HL-60 (cell line): ENCODE data around the gene IL12RB1.

Experiments used
- DNase-seq, 2 experiments: peaks; one replicate each; pipeline ENCODE4 v3.0.0-alpha.2; 2010 to 2020; ENCODE audit warnings: low read depth in 1 of 2, low spot score in 1 of 2
- H3K27ac ChIP-seq: fragments of 250-450 bp; sonication (Bioruptor Pico); replicated peaks from 2 replicates; pipeline ENCODE4 v1.5.1; 2020; ENCODE audit warnings: mild to moderate bottlenecking, moderate library complexity
- H3K27me3 ChIP-seq: fragments of 250-450 bp; sonication (Bioruptor Pico); 2 replicates; pipeline ENCODE4 v1.5.1; 2021; ENCODE audit warnings: mild to moderate bottlenecking, moderate library complexity; ENCODE audit not compliant: insufficient read depth, poor library complexity, severe bottlenecking
- H3K4me3 ChIP-seq: replicated peaks from 2 replicates; pipeline ENCODE4 v1.5.1; 2011; ENCODE audit warnings: mild to moderate bottlenecking, control low read depth, low read length; ENCODE audit not compliant: insufficient read depth
- CTCF ChIP-seq: IDR thresholded peaks from one replicate; pipeline ENCODE4 v1.5.1; 2011; ENCODE audit warnings: low read length, control low read depth, inconsistent platforms; ENCODE audit not compliant: insufficient read depth
- GABPA ChIP-seq: IDR thresholded peaks from 2 replicates; pipeline ENCODE4 v1.6.1; 2012; ENCODE audit warnings: low read depth
- POLR2AphosphoS5 ChIP-seq: IDR thresholded peaks from 2 replicates; pipeline ENCODE4 v1.6.1; 2012; ENCODE audit warnings: low read depth
- REST ChIP-seq: IDR thresholded peaks from 2 replicates; pipeline ENCODE4 v1.6.1; 2012; ENCODE audit warnings: low read depth; ENCODE audit not compliant: insufficient replicate concordance
- SPI1 ChIP-seq: IDR thresholded peaks from 2 replicates; pipeline ENCODE4 v1.6.1; 2012; ENCODE audit warnings: low read depth, mild to moderate bottlenecking, borderline replicate concordance

IL12RB1 gene

GRCh38 chr19:18060472-18060871 is 26.3 kb downstream of the IL12RB1 start:
- no peak for DNase-seq
- Histone ChIP-seq H3K4me3 (no peak overlapping the region), H3K27me3 (no peaks in the 10 kb centered on the region), H3K27ac (no peak overlapping the region)
- TF ChIP-seq SPI1 = no peak
- TF ChIP-seq POLR2AphosphoS5 = no peak
- no peak for TF ChIP-seq GABPA
- TF ChIP-seq CTCF = no peak
- TF ChIP-seq REST = no peak

- H3K27me3 ChIP-seq = no peaks in the 10 kb centered on the region
- H3K4me3 ChIP-seq = no peak overlapping the region
- DNase-seq = no peak
- no peak for TF ChIP-seq GABPA
- no peak for TF ChIP-seq CTCF
- no peak for TF ChIP-seq SPI1
- no peak for TF ChIP-seq REST
- no peak for TF ChIP-seq POLR2AphosphoS5
- no peak overlapping the region for H3K27ac ChIP-seq
These were observed 26.8 kb downstream of the IL12RB1 start for GRCh38 chr19:18059902-18060301.

DNA sequence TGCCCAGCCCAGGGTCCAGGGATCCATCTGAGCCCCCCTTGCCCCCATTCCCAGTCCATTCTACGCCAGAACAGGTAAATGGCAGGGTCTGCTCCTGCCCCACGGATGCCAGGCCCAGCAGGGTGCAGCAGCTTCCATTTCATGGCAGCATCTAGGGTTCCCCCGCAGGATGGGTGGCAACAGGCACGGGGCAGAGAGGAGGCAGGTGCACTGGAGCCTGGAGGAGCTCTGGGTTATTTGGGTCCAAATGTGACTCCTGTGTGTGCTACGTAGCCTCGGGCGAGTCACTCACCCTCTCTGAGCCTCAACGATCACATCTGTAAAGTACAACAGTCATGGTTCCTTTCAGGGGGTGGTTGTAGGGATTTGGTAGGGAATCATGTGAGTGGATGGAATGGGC is 27.4 kb downstream of the IL12RB1 start:
- no peaks in the 10 kb centered on the region for H3K27me3 ChIP-seq
- no peak for DNase-seq
- no peak overlapping the region for H3K4me3 ChIP-seq
- no peak overlapping the region for H3K27ac ChIP-seq
- TF ChIP-seq REST (no peak), POLR2AphosphoS5 (no peak), GABPA (no peak), SPI1 (no peak), CTCF (no peak)
